ENCODE data around the gene SART3. TPM values are rescaled to one million over a fixed set of nuclear protein-coding genes. Genes with fewer than 3 reads are reported as not detected.

The SART3 gene
- total and polyA plus RNA-seq, 2 of the 8 experiments (the other 6 are each of a cell fraction or from before 2014, with no cell fraction given): 16.0 to 103 TPM

GRCh38 chr12:108509806-108510205 lies 51.2 kb downstream of the SART3 start:
- Histone ChIP-seq H4K5ac (ENCODE audit: insufficient read length, low read depth, low read length) (no peak overlapping the region), H3K14ac (ENCODE audit: insufficient read length) (no peak overlapping the region), H2BK20ac (ENCODE audit: low read length) (no peak overlapping the region), H2AK5ac (ENCODE audit: low read depth, low read length) (no peak overlapping the region), H3K23ac (ENCODE audit: insufficient read length) (no peak overlapping the region), H3K36me3 (ENCODE audit: control insufficient read depth in 2 of 4, insufficient read depth in 4 of 4, low read length in 3 of 4) (no peaks in the 10 kb centered on the region), H3K9ac (replicated peaks in 1 of 4; ENCODE audit: extremely low read depth in 1 of 4, low read depth in 3 of 4, low read length in 3 of 4) (no peak overlapping the region), H3K27me3 (replicated peaks in 1 of 4; ENCODE audit: control insufficient read depth in 3 of 4, extremely low read depth in 1 of 4, insufficient read depth in 3 of 4, low read length in 3 of 4) (no peaks in the 10 kb centered on the region), H3K4me3 (ENCODE audit: extremely low read depth in 1 of 4, insufficient read depth in 2 of 4, low read depth in 3 of 4, low read length in 4 of 4) (no peak overlapping the region), H3K79me1 (ENCODE audit: low read depth, low read length) (no peaks in the 10 kb centered on the region), H4K91ac (replicated peaks; ENCODE audit: insufficient read length, low read length) (no peak overlapping the region), H2BK5ac (ENCODE audit: low read depth, low read length) (no peak overlapping the region), H3K9me3 (ENCODE audit: insufficient read depth in 2 of 2, low read depth in 1 of 2, low read length in 1 of 2) (no peaks in the 10 kb centered on the region; a peak in 1 of 4 replicates), H3K4ac (replicated peaks; ENCODE audit: insufficient read length, low read depth, low read length) (no peak overlapping the region), H3K23me2 (ENCODE audit: low read depth, low read length) (0 out of 2 replicates have a peak, but pooled peaks cover 2% of the 10 kb centered on the region), H2BK15ac (ENCODE audit: low read length) (no peak overlapping the region), H2BK120ac (replicated peaks; ENCODE audit: low read depth, low read length) (no peak overlapping the region), H3K79me2 (ENCODE audit: control insufficient read depth in 1 of 2, insufficient read depth in 2 of 2, low read length in 2 of 2) (no peaks in the 10 kb centered on the region), H4K8ac (ENCODE audit: extremely low read depth, insufficient read depth, low read length) (no peak overlapping the region), H3K27ac (ENCODE audit: low read depth, low read length) (no peak overlapping the region), H3K4me1 (replicated peaks in 1 of 4; ENCODE audit: control insufficient read depth in 3 of 4, insufficient read depth in 4 of 4, low read length in 3 of 4) (0 out of 7 replicates have a peak, but pooled peaks cover 0 to 3% (median 0%) of the 10 kb centered on the region in 4 experiments), H3K4me2 (ENCODE audit: insufficient read depth in 1 of 2, low read depth in 2 of 2, low read length in 2 of 2) (no peak overlapping the region), H3K18ac (ENCODE audit: extremely low read depth, low read length) (no peak overlapping the region), H4K20me1 (replicated peaks in 1 of 2; ENCODE audit: control insufficient read depth in 1 of 2, insufficient read depth in 2 of 2, low read length in 2 of 2) (no peaks in the 10 kb centered on the region), H2BK12ac (ENCODE audit: low read depth, low read length) (no peak overlapping the region), H2AFZ (ENCODE audit: low read length) (no peak overlapping the region), H3K56ac (replicated peaks; ENCODE audit: insufficient read length, low read depth, low read length) (no peak overlapping the region)
- 88% methylated on average over 1 of the region's 1 CpG; no CpG with 5 or more reads in 1 of the 2 experiments for WGBS, 2 experiments (ENCODE audit: extremely low coverage in 1 of 2, insufficient coverage in 1 of 2, insufficient read length in 1 of 2, insufficient replicate concordance in 2 of 2, low coverage in 1 of 2, low lambda C conversion rate in 2 of 2, missing lambda C conversion rate in 1 of 2)
- DNase-seq (ENCODE audit: low read depth in 1 of 2, low spot score in 2 of 2): no peak
- TF ChIP-seq NRF1 (IDR thresholded peaks at IDR 0.05; ENCODE audit: low read depth, low read length): no peak
- TF ChIP-seq CHD1 (IDR thresholded peaks at IDR 0.05; ENCODE audit: low read depth, low read length): no peak
- TF ChIP-seq YY1 (IDR thresholded peaks at IDR 0.05; ENCODE audit: low read depth, low read length): no peak
- no peak for TF ChIP-seq RNF2 (IDR thresholded peaks at IDR 0.05; ENCODE audit: borderline replicate concordance, low read depth, low read length, missing control alignments, poor library complexity, severe bottlenecking)
- TF ChIP-seq RXRA (IDR thresholded peaks at IDR 0.05; ENCODE audit: insufficient read depth, low read depth, low read length): no peak
- no peak for TF ChIP-seq RFX5 (IDR thresholded peaks at IDR 0.05; ENCODE audit: borderline replicate concordance, low read depth, low read length)
- CTCF ChIA-PET (ENCODE audit: partially characterized antibody): interaction anchor here (1.0 to 4.2 kb wide), 7 partner anchors 11 to 519 kb away, joined by 3 to 41 read pairs (median 3); no protein-coding TSS in a partner anchor
- FAIRE-seq: no peak
- POLR2A ChIA-PET (ENCODE audit: partially characterized antibody): interaction anchor here (0.7 kb wide), 1 partner anchor 1006 kb away, joined by 3 read pairs; no protein-coding TSS in a partner anchor

Measured in H1 (cell line).